HepG2 (cell line): ENCODE results near the gene SH3D19. TPM values are rescaled to one million over a fixed set of nuclear protein-coding genes. Genes with fewer than 3 reads are reported as not detected.

Experiments used
- JUN ChIP-seq: sonication (generic); formaldehyde crosslinking; IDR thresholded peaks from 2 replicates; pipeline ENCODE4 v1.4.0; 2020; ENCODE audit warnings: mild to moderate bottlenecking, missing genetic modification reagents
- MATR3 ChIP-seq: sonication (generic); formaldehyde crosslinking; IDR thresholded peaks from 2 replicates; pipeline ENCODE4 v1.4.0; 2020; ENCODE audit warnings: missing genetic modification reagents
- RELA ChIP-seq: sonication (generic); formaldehyde crosslinking; IDR thresholded peaks from 2 replicates; pipeline ENCODE4 v1.4.0; 2020; ENCODE audit warnings: missing genetic modification reagents
- SMAD3 ChIP-seq: sonication (generic); formaldehyde crosslinking; IDR thresholded peaks from 2 replicates; pipeline ENCODE4 v1.4.0; 2020; ENCODE audit warnings: missing genetic modification reagents
- TBL1XR1 ChIP-seq: fragments of 150-350 bp; IDR thresholded peaks from 2 replicates; pipeline ENCODE4 v1.6.1; 2014; ENCODE audit warnings: borderline replicate concordance, low read length; ENCODE audit not compliant: partially characterized antibody
- TCF7 ChIP-seq: sonication (generic); IDR thresholded peaks from 2 replicates; pipeline ENCODE4 v1.6.1; 2016; ENCODE audit warnings: antibody characterized with exemption, low read depth
- XBP1 ChIP-seq: sonication (generic); formaldehyde crosslinking; IDR thresholded peaks from 2 replicates; pipeline ENCODE4 v1.5.0; 2020; ENCODE audit warnings: missing genetic modification reagents
- ZNF569 ChIP-seq: sonication (generic); formaldehyde crosslinking; IDR thresholded peaks from 2 replicates; pipeline ENCODE4 v1.5.0; 2020; ENCODE audit warnings: mild to moderate bottlenecking, missing genetic modification reagents, moderate library complexity, borderline replicate concordance
- ZNF878 ChIP-seq: sonication (generic); formaldehyde crosslinking; IDR thresholded peaks from 2 replicates; pipeline ENCODE4 v1.8.1; 2023; ENCODE audit warnings: mild to moderate bottlenecking, missing genetic modification reagents, moderate library complexity
- polyA plus RNA-seq, 8 experiments: library from polyadenylated mRNA; depleted of rRNA in 3 of 8; stranded (reverse) in 7 of 8; unstranded in 1 of 8; fragments of >200 nt; fragmentation: Illumina TruSeq in 4 of 8; extraction: Trizol in 4 of 8; gene quantifications; 2 replicates each; pipeline versions ENCODE4 v1.2.1 to v1.2.3, GENCODE V29; 2011 to 2016; ENCODE audit warnings: low read depth in 4 of 8, missing spikeins in 1 of 8, mixed read lengths in 1 of 8; ENCODE audit not compliant: insufficient read depth in 1 of 8
- total RNA-seq, 5 experiments: library from RNA; depleted of rRNA; stranded (reverse); fragments of >200 nt; fragmentation: Illumina TruSeq; extraction: Trizol; gene quantifications; 2 replicates each; pipeline ENCODE4 v1.2.3, GENCODE V29; 2016; ENCODE audit warnings: low read depth in 1 of 5
- TF ChIP-seq, protein P1 (sequence below): sonication (generic); formaldehyde crosslinking; IDR thresholded peaks from 2 replicates; pipeline ENCODE4 v1.4.0; 2020; ENCODE audit warnings: mild to moderate bottlenecking, missing genetic modification reagents
- TF ChIP-seq, protein P2 (sequence below): sonication (generic); formaldehyde crosslinking; IDR thresholded peaks from 2 replicates; pipeline ENCODE4 v1.4.0; 2020; ENCODE audit warnings: missing genetic modification reagents, low read depth, mild to moderate bottlenecking, borderline replicate concordance
- TF ChIP-seq, protein P3 (sequence below): sonication (generic); formaldehyde crosslinking; IDR thresholded peaks from 2 replicates; pipeline ENCODE4 v1.4.0; 2020; ENCODE audit warnings: mild to moderate bottlenecking, missing genetic modification reagents
- TF ChIP-seq, protein P4 (sequence below): sonication (generic); formaldehyde crosslinking; IDR thresholded peaks from 2 replicates; pipeline ENCODE4 v1.4.0; 2020; ENCODE audit warnings: missing genetic modification reagents
- TF ChIP-seq, protein P5 (sequence below): sonication (generic); formaldehyde crosslinking; IDR thresholded peaks from 2 replicates; pipeline ENCODE4 v1.8.0; 2022; ENCODE audit warnings: mild to moderate bottlenecking, missing genetic modification reagents, borderline replicate concordance

The SH3D19 gene
- total and polyA plus RNA-seq, 2 of the 13 experiments (the other 11 are each of a cell fraction or from before 2014, with no cell fraction given), result 31.2 to 38.0 TPM

DNA sequence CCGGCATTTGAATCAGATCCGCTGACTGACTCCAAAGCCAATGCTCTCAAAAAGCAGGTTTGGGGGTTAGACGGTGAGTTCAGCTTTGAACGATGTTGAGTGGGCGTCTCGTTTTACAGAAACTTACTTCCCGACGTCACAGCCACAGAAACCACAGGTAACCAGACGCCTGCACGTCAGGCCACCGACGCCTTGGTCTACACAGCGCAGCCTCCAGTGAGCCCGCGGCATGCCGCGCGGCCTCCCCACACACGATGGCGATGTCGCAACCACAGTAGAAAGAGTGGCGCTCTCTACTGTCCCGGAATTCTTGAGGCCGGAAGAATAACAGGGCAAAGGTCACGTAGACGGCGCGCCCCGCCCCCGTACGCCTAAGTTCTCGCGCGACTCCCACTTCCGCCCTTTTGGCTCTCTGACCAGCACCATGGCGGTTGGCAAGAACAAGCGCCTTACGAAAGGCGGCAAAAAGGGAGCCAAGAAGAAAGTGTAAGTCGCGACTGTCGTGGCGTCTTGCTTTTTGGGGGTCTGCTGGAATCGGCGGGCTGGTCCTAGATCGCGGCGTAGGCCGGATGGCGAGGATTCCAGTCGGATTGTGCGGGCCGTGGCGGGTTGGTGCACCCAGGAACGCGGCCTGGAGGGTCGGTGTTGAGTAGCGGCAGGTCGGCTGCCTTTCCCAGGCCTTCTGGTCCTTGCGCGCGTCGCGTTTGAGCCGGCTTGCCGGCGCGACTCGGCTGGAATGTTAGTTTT lies 226.0 kb downstream of the SH3D19 start, which contains the start of gene RPS3A (continued):
- TF ChIP-seq, protein P1, sequence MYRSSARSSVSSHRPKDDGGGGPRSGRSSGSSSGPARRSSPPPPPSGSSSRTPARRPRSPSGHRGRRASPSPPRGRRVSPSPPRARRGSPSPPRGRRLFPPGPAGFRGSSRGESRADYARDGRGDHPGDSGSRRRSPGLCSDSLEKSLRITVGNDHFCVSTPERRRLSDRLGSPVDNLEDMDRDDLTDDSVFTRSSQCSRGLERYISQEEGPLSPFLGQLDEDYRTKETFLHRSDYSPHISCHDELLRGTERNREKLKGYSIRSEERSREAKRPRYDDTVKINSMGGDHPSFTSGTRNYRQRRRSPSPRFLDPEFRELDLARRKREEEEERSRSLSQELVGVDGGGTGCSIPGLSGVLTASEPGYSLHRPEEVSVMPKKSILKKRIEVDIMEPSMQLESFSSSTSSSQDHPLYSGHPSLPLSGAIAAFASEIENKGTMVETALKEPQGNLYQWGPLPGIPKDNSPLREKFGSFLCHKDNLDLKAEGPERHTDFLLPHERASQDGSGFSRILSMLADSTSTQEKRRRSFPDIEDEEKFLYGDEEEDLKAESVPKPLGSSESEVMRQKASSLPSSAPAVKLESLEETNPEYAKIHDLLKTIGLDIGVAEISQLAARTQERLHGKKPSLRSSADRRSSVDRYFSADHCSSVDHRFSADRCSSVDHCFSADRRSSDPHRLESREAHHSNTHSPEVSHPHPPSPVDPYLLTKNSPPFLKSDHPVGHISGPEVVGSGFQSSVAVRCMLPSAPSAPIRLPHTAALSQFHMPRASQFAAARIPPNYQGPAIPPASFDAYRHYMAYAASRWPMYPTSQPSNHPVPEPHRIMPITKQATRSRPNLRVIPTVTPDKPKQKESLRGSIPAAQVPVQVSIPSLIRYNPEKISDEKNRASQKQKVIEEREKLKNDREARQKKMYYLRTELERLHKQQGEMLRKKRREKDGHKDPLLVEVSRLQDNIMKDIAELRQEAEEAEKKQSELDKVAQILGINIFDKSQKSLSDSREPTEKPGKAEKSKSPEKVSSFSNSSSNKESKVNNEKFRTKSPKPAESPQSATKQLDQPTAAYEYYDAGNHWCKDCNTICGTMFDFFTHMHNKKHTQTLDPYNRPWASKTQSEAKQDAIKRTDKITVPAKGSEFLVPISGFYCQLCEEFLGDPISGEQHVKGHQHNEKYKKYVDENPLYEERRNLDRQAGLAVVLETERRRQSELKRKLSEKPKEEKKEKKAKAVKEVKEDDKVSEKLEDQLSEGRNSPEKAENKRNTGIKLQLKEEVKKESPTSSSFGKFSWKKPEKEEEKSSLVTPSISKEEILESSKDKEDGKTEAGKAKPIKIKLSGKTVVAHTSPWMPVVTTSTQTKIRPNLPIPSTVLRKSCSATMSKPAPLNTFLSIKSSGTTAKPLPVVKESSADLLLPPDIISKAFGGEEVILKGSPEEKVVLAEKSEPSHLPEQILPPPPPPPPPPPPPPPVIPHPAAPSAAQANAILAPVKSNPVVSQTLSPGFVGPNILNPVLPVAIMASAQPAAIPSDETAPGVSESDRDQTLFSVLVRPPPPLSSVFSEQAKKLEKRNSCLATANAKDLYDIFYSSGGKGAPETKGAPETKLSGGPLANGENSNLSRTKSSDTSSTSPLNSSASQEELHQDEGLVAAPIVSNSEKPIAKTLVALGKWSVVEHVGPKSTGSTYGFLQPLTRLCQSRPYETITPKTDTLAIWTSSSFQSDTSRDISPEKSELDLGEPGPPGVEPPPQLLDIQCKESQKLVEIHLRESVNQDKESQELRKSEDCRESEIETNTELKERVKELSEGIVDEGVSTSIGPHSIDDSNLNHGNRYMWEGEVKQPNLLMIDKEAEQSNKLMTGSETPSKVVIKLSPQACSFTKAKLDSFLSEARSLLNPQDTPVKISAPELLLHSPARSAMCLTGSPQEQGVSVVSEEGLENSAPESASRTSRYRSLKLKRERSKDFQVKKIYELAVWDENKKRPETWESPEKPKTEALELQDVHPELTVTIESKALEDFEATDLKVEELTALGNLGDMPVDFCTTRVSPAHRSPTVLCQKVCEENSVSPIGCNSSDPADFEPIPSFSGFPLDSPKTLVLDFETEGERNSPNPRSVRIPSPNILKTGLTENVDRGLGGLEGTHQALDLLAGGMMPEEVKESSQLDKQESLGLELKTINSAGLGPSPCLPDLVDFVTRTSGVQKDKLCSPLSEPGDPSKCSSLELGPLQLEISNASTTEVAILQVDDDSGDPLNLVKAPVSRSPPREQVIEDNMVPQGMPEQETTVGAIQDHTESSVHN, result peak; percentile 87
- TF ChIP-seq, protein P2, sequence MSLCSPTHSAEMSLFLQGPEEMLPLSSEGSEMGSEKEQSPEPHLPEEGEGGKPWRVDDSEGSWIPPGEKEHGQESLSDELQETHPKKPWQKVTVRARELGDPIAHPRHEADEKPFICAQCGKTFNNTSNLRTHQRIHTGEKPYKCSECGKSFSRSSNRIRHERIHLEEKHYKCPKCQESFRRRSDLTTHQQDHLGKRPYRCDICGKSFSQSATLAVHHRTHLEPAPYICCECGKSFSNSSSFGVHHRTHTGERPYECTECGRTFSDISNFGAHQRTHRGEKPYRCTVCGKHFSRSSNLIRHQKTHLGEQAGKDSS, result peak; percentile 59; the same call in 1 of the 2 replicates
- TF ChIP-seq RELA (no peak), JUN (CRISPR knock-in tag) (peak; percentile 61; the same call in 1 of the 2 replicates), SMAD3 (CRISPR knock-in tag) (peak; percentile 59), MATR3 (no peak), ZNF569 (CRISPR knock-in tag) (no peak), TBL1XR1 (peak; percentile 49), XBP1 (CRISPR knock-in tag) (peak; percentile 88; the same call in 1 of the 2 replicates), TCF7 (0 out of 2 replicates have a peak, but pooled peaks have one; percentile 11), ZNF878 (CRISPR knock-in tag) (peak; percentile 34; the same call in 1 of the 2 replicates)
- TF ChIP-seq, protein P3, sequence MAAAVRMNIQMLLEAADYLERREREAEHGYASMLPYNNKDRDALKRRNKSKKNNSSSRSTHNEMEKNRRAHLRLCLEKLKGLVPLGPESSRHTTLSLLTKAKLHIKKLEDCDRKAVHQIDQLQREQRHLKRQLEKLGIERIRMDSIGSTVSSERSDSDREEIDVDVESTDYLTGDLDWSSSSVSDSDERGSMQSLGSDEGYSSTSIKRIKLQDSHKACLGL, result peak; percentile 74; the same call in 1 of the 2 replicates
- TF ChIP-seq, protein P4, sequence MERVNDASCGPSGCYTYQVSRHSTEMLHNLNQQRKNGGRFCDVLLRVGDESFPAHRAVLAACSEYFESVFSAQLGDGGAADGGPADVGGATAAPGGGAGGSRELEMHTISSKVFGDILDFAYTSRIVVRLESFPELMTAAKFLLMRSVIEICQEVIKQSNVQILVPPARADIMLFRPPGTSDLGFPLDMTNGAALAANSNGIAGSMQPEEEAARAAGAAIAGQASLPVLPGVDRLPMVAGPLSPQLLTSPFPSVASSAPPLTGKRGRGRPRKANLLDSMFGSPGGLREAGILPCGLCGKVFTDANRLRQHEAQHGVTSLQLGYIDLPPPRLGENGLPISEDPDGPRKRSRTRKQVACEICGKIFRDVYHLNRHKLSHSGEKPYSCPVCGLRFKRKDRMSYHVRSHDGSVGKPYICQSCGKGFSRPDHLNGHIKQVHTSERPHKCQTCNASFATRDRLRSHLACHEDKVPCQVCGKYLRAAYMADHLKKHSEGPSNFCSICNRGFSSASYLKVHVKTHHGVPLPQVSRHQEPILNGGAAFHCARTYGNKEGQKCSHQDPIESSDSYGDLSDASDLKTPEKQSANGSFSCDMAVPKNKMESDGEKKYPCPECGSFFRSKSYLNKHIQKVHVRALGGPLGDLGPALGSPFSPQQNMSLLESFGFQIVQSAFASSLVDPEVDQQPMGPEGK (CRISPR knock-in tag), result no peak; the same call in 1 of the 2 replicates
- TF ChIP-seq, protein P5, sequence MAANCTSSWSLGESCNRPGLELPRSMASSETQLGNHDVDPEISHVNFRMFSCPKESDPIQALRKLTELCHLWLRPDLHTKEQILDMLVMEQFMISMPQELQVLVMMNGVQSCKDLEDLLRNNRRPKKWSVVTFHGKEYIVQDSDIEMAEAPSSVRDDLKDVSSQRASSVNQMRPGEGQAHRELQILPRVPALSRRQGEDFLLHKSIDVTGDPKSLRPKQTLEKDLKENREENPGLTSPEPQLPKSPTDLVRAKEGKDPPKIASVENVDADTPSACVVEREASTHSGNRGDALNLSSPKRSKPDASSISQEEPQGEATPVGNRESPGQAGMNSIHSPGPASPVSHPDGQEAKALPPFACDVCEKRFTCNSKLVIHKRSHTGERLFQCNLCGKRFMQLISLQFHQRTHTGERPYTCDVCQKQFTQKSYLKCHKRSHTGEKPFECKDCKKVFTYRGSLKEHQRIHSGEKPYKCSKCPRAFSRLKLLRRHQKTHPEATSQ (CRISPR knock-in tag), result peak; percentile 99
